ENCODE data around the gene DPH3. TPM values are rescaled to one million over a fixed set of nuclear protein-coding genes. Genes with fewer than 3 reads are reported as not detected.

DPH3 gene
- total and polyA plus RNA-seq, 8 donors = 4.7 to 21.2 (median 17.4) TPM

- no peak overlapping the region for H3K27ac ChIP-seq
- TF ChIP-seq EP300 (IDR thresholded peaks at IDR 0.05) (no peak), POLR2A (IDR thresholded peaks at IDR 0.05) (no peak), POLR2AphosphoS5 (IDR thresholded peaks at IDR 0.05) (no peak)
- WGBS, 5 donors = 36 to 69% (median 58%) methylated on average over 1 of the region's 1 CpG
- no peaks in the 10 kb centered on the region for H3K9me3 ChIP-seq
- intact Hi-C loops (cut with DNase I; ENCODE audit: low total_unique reads) = no loop called here
- DNase-seq = no peak
- no peaks in the 10 kb centered on the region for H3K4me1 ChIP-seq
- H3K36me3 ChIP-seq = peaks cover 0 to 3% (median 1%) of the 10 kb centered on the region in 4 donors
- H3K4me3 ChIP-seq = no peak overlapping the region
- H3K27me3 ChIP-seq = no peaks in the 10 kb centered on the region
These were observed 37.2 kb downstream of the DPH3 start for GRCh38 chr3:16227566-16227965.

- H3K9me3 ChIP-seq = peaks cover 0 to 8% (median 0%) of the 10 kb centered on the region in 4 donors
- no peak for DNase-seq
- no peaks in the 10 kb centered on the region for H3K4me1 ChIP-seq
- H3K36me3 ChIP-seq = peaks cover 0 to 25% (median 8%) of the 10 kb centered on the region in 4 donors
- TF ChIP-seq EP300 (IDR thresholded peaks at IDR 0.05) (no peak), POLR2A (IDR thresholded peaks at IDR 0.05) (no peak), POLR2AphosphoS5 (IDR thresholded peaks at IDR 0.05) (no peak)
- WGBS, 5 donors = 60 to 93% (median 88%) methylated on average over 2 of the region's 2 CpGs
- H3K27ac ChIP-seq = no peak overlapping the region
- intact Hi-C loops (cut with DNase I; ENCODE audit: low total_unique reads) = no loop called here
- H3K4me3 ChIP-seq = no peak overlapping the region
- H3K27me3 ChIP-seq = no peaks in the 10 kb centered on the region
These were observed 40.4 kb downstream of the DPH3 start for GRCh38 chr3:16224325-16224724.

- Histone ChIP-seq H3K27me3 (no peaks in the 10 kb centered on the region), H3K36me3 (peaks cover 0 to 27% (median 8%) of the 10 kb centered on the region in 4 donors), H3K27ac (no peak overlapping the region), H3K4me3 (no peak overlapping the region), H3K4me1 (no peaks in the 10 kb centered on the region), H3K9me3 (peaks cover 0 to 8% (median 0%) of the 10 kb centered on the region in 4 donors)
- 82 to 92% (median 87%) methylated on average over 2 of the region's 2 CpGs for WGBS, 5 donors
- intact Hi-C loops (cut with DNase I; ENCODE audit: low total_unique reads) = no loop called here
- TF ChIP-seq EP300 (IDR thresholded peaks at IDR 0.05) (no peak), CTCF (IDR thresholded peaks at IDR 0.05) (no peak), POLR2AphosphoS5 (IDR thresholded peaks at IDR 0.05) (no peak), POLR2A (IDR thresholded peaks at IDR 0.05) (no peak)
- DNase-seq = no peak
These were observed 42.2 kb downstream of the DPH3 start for GRCh38 chr3:16222547-16222946.

GRCh38 chr3:16221990-16222389 is 42.8 kb downstream of the DPH3 start:
- H3K36me3 ChIP-seq = peaks cover 0 to 27% (median 8%) of the 10 kb centered on the region in 4 donors
- no peak for DNase-seq
- no peaks in the 10 kb centered on the region for H3K4me1 ChIP-seq
- intact Hi-C loops (cut with DNase I; ENCODE audit: low total_unique reads) = no loop called here
- WGBS, 5 donors = 54 to 88% (median 80%) methylated on average over 3 of the region's 3 CpGs
- H3K9me3 ChIP-seq = peaks cover 0 to 8% (median 0%) of the 10 kb centered on the region in 4 donors
- no peaks in the 10 kb centered on the region for H3K27me3 ChIP-seq
- TF ChIP-seq POLR2A (IDR thresholded peaks at IDR 0.05) (no peak), EP300 (IDR thresholded peaks at IDR 0.05) (no peak), POLR2AphosphoS5 (IDR thresholded peaks at IDR 0.05) (no peak), CTCF (IDR thresholded peaks at IDR 0.05) (no peak)
- no peak overlapping the region for H3K4me3 ChIP-seq
- H3K27ac ChIP-seq = no peak overlapping the region

- Histone ChIP-seq H3K27me3 (no peaks in the 10 kb centered on the region), H3K36me3 (peaks cover 0 to 27% (median 8%) of the 10 kb centered on the region in 4 donors), H3K4me1 (no peaks in the 10 kb centered on the region), H3K9me3 (peaks cover 0 to 8% (median 0%) of the 10 kb centered on the region in 4 donors), H3K27ac (no peak overlapping the region), H3K4me3 (no peak overlapping the region)
- 70 to 95% (median 90%) methylated on average over 2 to 3 of the region's 3 CpGs for WGBS, 5 donors
- TF ChIP-seq EP300 (IDR thresholded peaks at IDR 0.05) (no peak), CTCF (IDR thresholded peaks at IDR 0.05) (no peak), POLR2AphosphoS5 (IDR thresholded peaks at IDR 0.05) (no peak), POLR2A (IDR thresholded peaks at IDR 0.05) (no peak)
- intact Hi-C loops (cut with DNase I; ENCODE audit: low total_unique reads) = no loop called here
- no peak for DNase-seq
These were observed 45.0 kb downstream of the DPH3 start for GRCh38 chr3:16219777-16220176.

Measured in stomach (tissue), 9 donors.